ENCODE results near the gene ZNF85.

Gene ZNF85

DNA sequence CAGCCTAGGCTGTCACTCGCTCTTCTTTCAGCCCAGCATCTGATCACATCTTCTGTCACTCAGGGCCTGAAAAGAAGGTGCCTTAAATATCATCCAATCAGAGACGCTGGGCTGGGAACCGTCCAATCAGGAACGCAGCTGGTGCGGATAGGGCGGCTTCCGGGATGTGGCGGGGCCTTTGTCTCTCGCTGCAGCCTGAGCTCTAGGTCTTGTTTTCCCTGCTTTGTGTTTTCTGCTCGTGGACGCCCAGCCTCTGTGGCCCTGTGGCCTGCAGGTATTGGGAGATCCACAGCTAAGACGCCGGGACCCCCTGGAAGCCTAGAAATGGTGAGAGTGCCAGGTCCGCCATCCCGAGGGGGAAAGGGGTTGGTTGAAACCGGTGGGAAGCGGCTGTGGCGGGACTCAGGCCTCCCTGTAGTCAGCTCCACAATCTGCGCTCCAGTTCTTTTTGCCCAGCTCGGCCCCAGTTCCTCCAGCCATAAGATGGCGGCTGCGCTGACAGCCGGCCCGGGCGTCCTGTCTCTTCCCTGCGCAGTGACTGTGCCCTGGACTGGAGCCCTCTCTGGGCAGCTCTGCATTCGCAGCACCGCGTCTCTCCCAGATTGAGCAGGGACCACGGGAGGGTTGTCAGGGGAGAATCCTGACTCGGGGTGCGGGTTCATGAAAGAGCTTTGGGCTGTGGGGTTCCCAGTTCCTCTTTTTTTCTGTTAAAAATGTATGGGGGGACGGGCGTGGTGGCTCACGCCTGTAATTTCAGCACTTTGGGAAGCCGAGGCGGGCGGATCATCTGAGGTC lies at the start of gene ZNF85:
Gene ZNF85, plus strand, starts transcription at position 175 of the 795 bp plus-strand sequence. Its CDS starts 150 bp downstream, at position 325.
- peak within 1 kb of the TSS; percentile 83 for H3K4me3 ChIP-seq (replicated peaks; ENCODE audit: low read depth, low read length)
- TF ChIP-seq, protein P1, sequence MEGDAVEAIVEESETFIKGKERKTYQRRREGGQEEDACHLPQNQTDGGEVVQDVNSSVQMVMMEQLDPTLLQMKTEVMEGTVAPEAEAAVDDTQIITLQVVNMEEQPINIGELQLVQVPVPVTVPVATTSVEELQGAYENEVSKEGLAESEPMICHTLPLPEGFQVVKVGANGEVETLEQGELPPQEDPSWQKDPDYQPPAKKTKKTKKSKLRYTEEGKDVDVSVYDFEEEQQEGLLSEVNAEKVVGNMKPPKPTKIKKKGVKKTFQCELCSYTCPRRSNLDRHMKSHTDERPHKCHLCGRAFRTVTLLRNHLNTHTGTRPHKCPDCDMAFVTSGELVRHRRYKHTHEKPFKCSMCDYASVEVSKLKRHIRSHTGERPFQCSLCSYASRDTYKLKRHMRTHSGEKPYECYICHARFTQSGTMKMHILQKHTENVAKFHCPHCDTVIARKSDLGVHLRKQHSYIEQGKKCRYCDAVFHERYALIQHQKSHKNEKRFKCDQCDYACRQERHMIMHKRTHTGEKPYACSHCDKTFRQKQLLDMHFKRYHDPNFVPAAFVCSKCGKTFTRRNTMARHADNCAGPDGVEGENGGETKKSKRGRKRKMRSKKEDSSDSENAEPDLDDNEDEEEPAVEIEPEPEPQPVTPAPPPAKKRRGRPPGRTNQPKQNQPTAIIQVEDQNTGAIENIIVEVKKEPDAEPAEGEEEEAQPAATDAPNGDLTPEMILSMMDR (IDR thresholded peaks at IDR 0.05; ENCODE audit: insufficient read depth, low read length, poor library complexity, severe bottlenecking): no peak
- H3K36me3 ChIP-seq (ENCODE audit: control insufficient read depth, insufficient read depth, low read length): no peaks in the 10 kb centered on the region
- DNase-seq (ENCODE audit: extremely low read depth, insufficient read length): peak; percentile 90
- no peaks in the 10 kb centered on the region for H3K27me3 ChIP-seq (replicated peaks; ENCODE audit: control insufficient read depth, insufficient read depth, low read length)

- no peak for DNase-seq (ENCODE audit: extremely low read depth, insufficient read length)
- no peaks in the 10 kb centered on the region for H3K27me3 ChIP-seq (replicated peaks; ENCODE audit: control insufficient read depth, insufficient read depth, low read length)
- TF ChIP-seq, protein P1 (IDR thresholded peaks at IDR 0.05; ENCODE audit: insufficient read depth, low read length, poor library complexity, severe bottlenecking): no peak
- no peaks in the 10 kb centered on the region for H3K36me3 ChIP-seq (ENCODE audit: control insufficient read depth, insufficient read depth, low read length)
- H3K4me3 ChIP-seq (replicated peaks; ENCODE audit: low read depth, low read length): no peak overlapping the region
These were observed 43.5 kb upstream of the ZNF85 start for GRCh38 chr19:20879501-20879900.

DNA sequence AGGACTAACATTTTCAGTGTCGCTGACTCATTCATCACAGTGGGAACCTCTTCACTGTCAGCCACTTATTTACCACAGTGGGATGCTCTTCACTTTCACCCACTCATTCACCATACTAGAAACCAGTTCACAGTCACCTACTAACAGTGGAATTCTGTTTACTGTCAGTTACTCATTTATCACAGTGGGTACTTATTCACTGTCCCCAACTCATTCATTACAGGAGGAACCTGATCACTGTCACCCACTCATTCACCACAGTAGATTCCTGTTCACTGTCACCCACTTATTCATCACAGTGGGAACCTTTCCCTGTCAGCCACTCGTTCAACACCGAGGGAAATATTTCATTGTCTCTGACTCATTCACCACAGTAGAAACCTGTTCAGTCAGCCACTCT lies 10.1 kb upstream of the ZNF85 start:
- no peak overlapping the region for H3K4me3 ChIP-seq (replicated peaks; ENCODE audit: low read depth, low read length)
- no peaks in the 10 kb centered on the region; the same call in 1 of the 2 replicates for H3K27me3 ChIP-seq (replicated peaks; ENCODE audit: control insufficient read depth, insufficient read depth, low read length)
- TF ChIP-seq, protein P1 (IDR thresholded peaks at IDR 0.05; ENCODE audit: insufficient read depth, low read length, poor library complexity, severe bottlenecking): no peak
- no peak for DNase-seq (ENCODE audit: extremely low read depth, insufficient read length)
- H3K36me3 ChIP-seq (ENCODE audit: control insufficient read depth, insufficient read depth, low read length): no peaks in the 10 kb centered on the region

DNA sequence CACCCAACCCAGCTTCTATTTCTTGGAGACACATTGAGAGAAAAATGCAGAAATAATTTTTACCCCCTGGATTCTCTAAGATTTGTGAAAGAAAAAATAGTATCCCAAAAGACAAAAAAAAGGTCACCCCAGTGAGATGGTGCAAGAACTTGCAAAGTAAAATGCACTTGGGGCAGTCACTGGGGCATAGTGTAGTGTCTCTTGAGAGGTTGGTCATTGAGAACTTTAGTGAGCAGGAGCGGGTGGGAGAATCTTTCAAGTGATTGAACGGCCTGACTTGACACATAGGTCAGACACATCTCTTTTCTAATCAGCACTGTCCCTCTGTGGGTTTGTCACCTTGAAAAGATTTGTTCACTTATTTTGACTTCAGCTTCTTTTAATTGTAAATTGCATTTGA lies 2.4 kb downstream of the ZNF85 start:
- Histone ChIP-seq H3K27me3 (replicated peaks; ENCODE audit: control insufficient read depth, insufficient read depth, low read length) (no peaks in the 10 kb centered on the region), H3K36me3 (ENCODE audit: control insufficient read depth, insufficient read depth, low read length) (no peaks in the 10 kb centered on the region), H3K4me3 (replicated peaks; ENCODE audit: low read depth, low read length) (no peak overlapping the region)
- no peak for DNase-seq (ENCODE audit: extremely low read depth, insufficient read length)
- TF ChIP-seq, protein P1 (IDR thresholded peaks at IDR 0.05; ENCODE audit: insufficient read depth, low read length, poor library complexity, severe bottlenecking): no peak

DNA sequence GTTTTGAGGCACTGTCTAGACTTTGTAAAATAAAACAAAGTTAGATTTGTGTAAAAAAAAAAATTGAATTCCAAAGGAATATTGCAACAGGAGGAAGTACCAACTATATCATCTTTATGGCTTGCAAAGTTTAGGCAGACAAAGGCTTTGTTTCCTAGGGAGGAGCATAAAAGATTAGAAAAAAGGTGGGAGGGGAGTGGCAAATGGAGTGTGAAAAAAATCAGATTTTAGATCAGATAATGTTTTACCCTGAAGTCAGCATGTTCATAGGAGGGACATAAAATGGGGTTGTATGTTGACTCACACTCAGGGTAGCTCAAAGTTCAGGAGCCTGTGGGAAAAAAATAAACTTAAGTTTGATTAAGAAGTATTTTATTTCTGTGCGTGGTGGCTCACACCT lies 3.7 kb downstream of the ZNF85 start:
- Histone ChIP-seq H3K36me3 (ENCODE audit: control insufficient read depth, insufficient read depth, low read length) (no peaks in the 10 kb centered on the region), H3K4me3 (replicated peaks; ENCODE audit: low read depth, low read length) (no peak overlapping the region), H3K27me3 (replicated peaks; ENCODE audit: control insufficient read depth, insufficient read depth, low read length) (no peaks in the 10 kb centered on the region)
- TF ChIP-seq, protein P1 (IDR thresholded peaks at IDR 0.05; ENCODE audit: insufficient read depth, low read length, poor library complexity, severe bottlenecking): no peak
- DNase-seq (ENCODE audit: extremely low read depth, insufficient read length): no peak
